GM19455 (cell line): ENCODE measurements around the gene GSTO1.

Experiments used
- ATAC-seq: cut with Tn5 transposase; IDR thresholded peaks from one replicate; pipeline ENCODE4 v1.9.1; 2021; ENCODE audit not compliant: unreplicated experiment

Gene GSTO1

GRCh38 chr10:104274762-104275721 lies 20.4 kb downstream of the GSTO1 start:
- ATAC-seq = no peak

GRCh38 chr10:104276192-104276591 lies 21.5 kb downstream of the GSTO1 start:
- no peak for ATAC-seq

GRCh38 chr10:104277785-104278184 lies 23.1 kb downstream of the GSTO1 start:
- no peak for ATAC-seq

- ATAC-seq = no peak
Observed at GRCh38 chr10:104279550-104280259, 25.0 kb downstream of the GSTO1 start.

GRCh38 chr10:104281694-104282093 lies 27.0 kb downstream of the GSTO1 start:
- ATAC-seq = no peak

- ATAC-seq = no peak
Observed at GRCh38 chr10:104284846-104285245, 30.2 kb downstream of the GSTO1 start.

GRCh38 chr10:104286939-104287338 lies 32.2 kb downstream of the GSTO1 start:
- ATAC-seq = no peak

GRCh38 chr10:104288355-104288754 lies 33.7 kb downstream of the GSTO1 start:
- ATAC-seq = no peak

- ATAC-seq = peak; percentile 99
Observed at GRCh38 chr10:104291439-104291951, 36.8 kb downstream of the GSTO1 start.

- ATAC-seq = no peak
Observed at GRCh38 chr10:104293011-104293410, 38.3 kb downstream of the GSTO1 start.

GRCh38 chr10:104293781-104294321 lies 39.2 kb downstream of the GSTO1 start:
- ATAC-seq = no peak

- ATAC-seq = no peak
Observed at GRCh38 chr10:104296687-104297436, 42.2 kb downstream of the GSTO1 start.

- no peak for ATAC-seq
Observed at GRCh38 chr10:104297697-104298660, 43.3 kb downstream of the GSTO1 start.

GRCh38 chr10:104299031-104299904 lies 44.6 kb downstream of the GSTO1 start:
- no peak for ATAC-seq

- ATAC-seq = no peak
Observed at GRCh38 chr10:104300002-104300735, 45.5 kb downstream of the GSTO1 start.

GRCh38 chr10:104300736-104301292 lies 46.1 kb downstream of the GSTO1 start:
- no peak for ATAC-seq

- ATAC-seq = no peak
Observed at GRCh38 chr10:104301907-104302690, 47.4 kb downstream of the GSTO1 start.
